Common myeloid progenitor, CD34-positive (primary cell): ENCODE measurements around the gene RPLP1.

ENCODE experiments used
- CTCF ChIA-PET: fragments of 350-600 bp; sonication (Branson Sonifier 250); formaldehyde crosslinking; loops from one replicate; lab custom pipeline; 2021; ENCODE audit warnings: antibody characterized with exemption; lab: Charles Lee
- POLR2A ChIA-PET: fragments of 350-600 bp; sonication (Branson Sonifier 250); formaldehyde crosslinking; loops from one replicate; lab custom pipeline; 2021; ENCODE audit warnings: antibody characterized with exemption; lab: Charles Lee
- DNase-seq, 3 donors: peaks; one replicate each; pipeline versions ENCODE4 v3.0.0 to v3.0.0-alpha.2; 2013
- H3K27ac ChIP-seq, 2 experiments: 1 replicate in 1 of 2; 2 replicates in 1 of 2; pipeline ENCODE4 v1.7.0; 2013; ENCODE audit warnings: inconsistent platforms in 2 of 2, low read length in 2 of 2, mild to moderate bottlenecking in 2 of 2, low read depth in 1 of 2, moderate library complexity in 1 of 2; ENCODE audit not compliant: severe bottlenecking in 2 of 2, insufficient read depth in 1 of 2, poor library complexity in 1 of 2
- H3K27me3 ChIP-seq, 5 experiments: replicated peaks in 2 of 5; 1 replicate in 3 of 5; 2 replicates in 2 of 5; pipeline versions ENCODE4 v1.6.1 to v1.7.0; 2013; ENCODE audit warnings: low read length in 4 of 5, mild to moderate bottlenecking in 2 of 5, moderate library complexity in 2 of 5, inconsistent platforms in 1 of 5; ENCODE audit not compliant: insufficient read depth in 5 of 5, control insufficient read depth in 4 of 5
- H3K36me3 ChIP-seq, 4 experiments: 1 replicate in 2 of 4; 2 replicates in 2 of 4; pipeline versions ENCODE4 v1.6.1 to v1.7.0; 2013; ENCODE audit warnings: low read length in 3 of 4, control low read depth in 1 of 4, mild to moderate bottlenecking in 1 of 4; ENCODE audit not compliant: control insufficient read depth in 4 of 4, insufficient read depth in 4 of 4
- H3K4me1 ChIP-seq, 4 experiments: 1 replicate in 3 of 4; 2 replicates in 1 of 4; pipeline versions ENCODE4 v1.6.1 to v1.7.1; 2013; ENCODE audit warnings: low read length in 3 of 4, mild to moderate bottlenecking in 3 of 4, control low read depth in 1 of 4, inconsistent platforms in 1 of 4, moderate library complexity in 1 of 4; ENCODE audit not compliant: control insufficient read depth in 4 of 4, insufficient read depth in 4 of 4; ENCODE audit errors: control extremely low read depth in 1 of 4
- H3K4me3 ChIP-seq, 7 experiments: 1 replicate in 4 of 7; 2 replicates in 3 of 7; pipeline versions ENCODE4 v1.5.1 to v1.7.0; 2013; ENCODE audit warnings: mild to moderate bottlenecking in 7 of 7, low read length in 6 of 7, moderate library complexity in 6 of 7, inconsistent platforms in 2 of 7, low read depth in 2 of 7, control low read depth in 1 of 7; ENCODE audit not compliant: insufficient read depth in 4 of 7, control insufficient read depth in 1 of 7; ENCODE audit errors: extremely low read depth in 1 of 7
- H3K9me3 ChIP-seq, 5 experiments: 1 replicate in 4 of 5; 2 replicates in 1 of 5; pipeline versions ENCODE4 v1.6.1 to v1.7.1; 2013; ENCODE audit warnings: low read length in 4 of 5, mild to moderate bottlenecking in 2 of 5, inconsistent platforms in 1 of 5, low read depth in 1 of 5, moderate library complexity in 1 of 5; ENCODE audit not compliant: control insufficient read depth in 4 of 5, insufficient read depth in 2 of 5; ENCODE audit errors: control extremely low read depth in 1 of 5
- WGBS: methylation state at CpG from one replicate; pipeline ENCODE4 v1.1.5; 2013; ENCODE audit not compliant: insufficient coverage; 5-methylcytosine and 5-hydroxymethylcytosine counted together

Gene RPLP1

GRCh38 chr15:69498987-69499386 is 46.4 kb downstream of the RPLP1 start:
- Histone ChIP-seq H3K27me3 (peaks cover 0 to 4% (median 0%) of the 10 kb centered on the region in 5 experiments), H3K36me3 (no peaks in the 10 kb centered on the region), H3K27ac (no peak overlapping the region), H3K4me3 (no peak overlapping the region), H3K9me3 (no peaks in the 10 kb centered on the region), H3K4me1 (peaks cover 0 to 11% (median 4%) of the 10 kb centered on the region in 4 experiments)
- no peak for DNase-seq
- POLR2A ChIA-PET, result no interaction called here
- 90% methylated on average over 6 of the region's 6 CpGs for WGBS
- CTCF ChIA-PET, result interaction anchor here (1.3 kb wide), 1 partner anchor 11 kb away, joined by 3 read pairs; no protein-coding TSS in a partner anchor

DNA sequence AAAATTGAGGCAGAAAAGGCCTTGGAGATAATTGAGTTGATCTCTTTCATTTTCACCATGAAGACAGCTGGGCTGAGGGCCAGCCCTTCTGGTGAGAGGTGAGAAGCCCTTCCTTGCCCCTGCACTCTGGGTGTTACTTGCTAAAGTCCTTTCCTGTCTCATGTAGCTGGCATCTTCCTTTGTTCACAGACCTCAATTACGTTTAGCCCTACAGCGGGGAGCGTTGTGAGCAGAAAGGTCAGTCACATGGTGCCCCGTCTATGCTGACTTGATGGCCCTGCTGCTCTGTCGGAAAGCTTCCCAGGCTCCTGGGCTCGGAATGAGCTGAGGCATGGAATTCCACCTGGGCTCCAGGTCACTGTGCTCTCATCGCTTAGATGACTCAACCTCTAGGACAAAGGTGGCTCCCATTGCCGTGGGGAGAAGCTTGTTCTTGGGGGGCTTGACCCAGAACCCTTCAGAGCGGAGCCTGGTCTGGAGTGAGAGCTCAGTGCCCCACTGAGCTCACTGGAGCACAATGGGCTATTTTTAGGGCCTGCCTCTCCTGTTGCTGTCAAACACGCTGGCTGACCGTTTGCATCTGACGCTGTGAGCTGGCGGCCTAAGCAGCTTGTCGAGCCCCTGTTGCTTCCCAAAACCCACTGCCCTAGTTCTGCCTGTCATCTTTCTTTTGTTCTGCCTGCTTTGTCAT is 47.0 kb downstream of the RPLP1 start:
- Histone ChIP-seq H3K36me3 (no peaks in the 10 kb centered on the region), H3K4me1 (peaks cover 0 to 11% (median 4%) of the 10 kb centered on the region in 4 experiments), H3K27me3 (peaks cover 0 to 4% (median 0%) of the 10 kb centered on the region in 5 experiments), H3K27ac (no peak overlapping the region), H3K9me3 (no peaks in the 10 kb centered on the region), H3K4me3 (no peak overlapping the region)
- WGBS, result 66% methylated on average over 13 of the region's 14 CpGs
- POLR2A ChIA-PET, result interaction anchor here (0.6 kb wide), 1 partner anchor 486 kb away, joined by 3 read pairs; no protein-coding TSS in a partner anchor
- peak in 2 of 3 donors; percentile 33 to 40 for DNase-seq
- CTCF ChIA-PET, result interaction anchor here (0.5 to 1.7 kb wide), 4 partner anchors 12 to 77 kb away, joined by 3 to 10 read pairs (median 3); no protein-coding TSS in a partner anchor

- ChIA-PET CTCF (interaction anchor here (1.3 to 1.7 kb wide), 2 partner anchors 12 to 22 kb away, joined by 3 to 10 read pairs; no protein-coding TSS in a partner anchor), POLR2A (interaction anchor here (0.6 kb wide), 1 partner anchor 485 kb away, joined by 3 read pairs; no protein-coding TSS in a partner anchor)
- H3K9me3 ChIP-seq, result no peaks in the 10 kb centered on the region
- peaks cover 0 to 4% (median 0%) of the 10 kb centered on the region in 5 experiments for H3K27me3 ChIP-seq
- peaks cover 0 to 11% (median 4%) of the 10 kb centered on the region in 4 experiments for H3K4me1 ChIP-seq
- no peak for DNase-seq
- H3K36me3 ChIP-seq, result no peaks in the 10 kb centered on the region
- no peak overlapping the region for H3K4me3 ChIP-seq
- WGBS, result 100% methylated on average over 1 of the region's 1 CpG
- no peak overlapping the region for H3K27ac ChIP-seq
Observed at GRCh38 chr15:69500339-69500738, 47.7 kb downstream of the RPLP1 start.

DNA sequence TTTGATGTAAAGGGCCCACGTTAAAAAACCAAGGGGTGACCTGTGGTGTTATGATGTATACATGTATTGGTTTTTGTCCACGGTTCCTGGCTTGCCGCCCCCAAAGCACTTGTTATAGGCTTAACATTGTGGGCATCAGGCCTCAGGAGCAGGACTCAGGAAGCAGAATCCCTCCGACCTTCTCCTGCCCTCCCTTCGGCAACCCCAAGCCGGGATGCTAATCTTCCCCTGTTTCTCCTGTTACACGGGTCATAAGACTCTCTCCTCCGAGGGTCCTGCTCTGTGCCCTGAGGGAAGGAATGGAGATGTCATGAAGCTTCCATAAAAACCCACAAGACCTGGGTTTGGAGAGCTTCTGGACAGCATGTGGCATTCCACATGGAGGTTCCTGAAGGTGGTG is 48.8 kb downstream of the RPLP1 start:
- CTCF ChIA-PET, result interaction anchor here (3.2 kb wide), 1 partner anchor 8 kb away, joined by 8 read pairs; no protein-coding TSS in a partner anchor
- Histone ChIP-seq H3K4me1 (peaks cover 0 to 11% (median 4%) of the 10 kb centered on the region in 4 experiments), H3K27me3 (peaks cover 0 to 4% (median 0%) of the 10 kb centered on the region in 5 experiments), H3K4me3 (no peak overlapping the region), H3K36me3 (no peaks in the 10 kb centered on the region), H3K9me3 (no peaks in the 10 kb centered on the region), H3K27ac (no peak overlapping the region)
- 93% methylated on average over 7 of the region's 8 CpGs for WGBS
- POLR2A ChIA-PET, result no interaction called here
- DNase-seq, result no peak

- POLR2A ChIA-PET, result no interaction called here
Observed at GRCh38 chr15:69502470-69503045, 49.9 kb downstream of the RPLP1 start.

GRCh38 chr15:69504352-69505040 is 51.9 kb downstream of the RPLP1 start:
- no peak overlapping the region for H3K4me3 ChIP-seq
- H3K4me1 ChIP-seq, result peaks cover 0 to 11% (median 4%) of the 10 kb centered on the region in 4 experiments
- no peaks in the 10 kb centered on the region for H3K27me3 ChIP-seq
- 100% methylated on average over 2 of the region's 3 CpGs for WGBS
- H3K27ac ChIP-seq, result no peak overlapping the region
- no peaks in the 10 kb centered on the region for H3K36me3 ChIP-seq
- ChIA-PET CTCF (interaction anchor here (0.6 to 1.2 kb wide), 3 partner anchors 18 to 1169 kb away, joined by 3 read pairs; no protein-coding TSS in a partner anchor), POLR2A (no interaction called here)
- H3K9me3 ChIP-seq, result no peaks in the 10 kb centered on the region
- DNase-seq, result no peak

More at GRCh38 chr15:69502470-69503045, 49.9 kb downstream of the RPLP1 start:
- Histone ChIP-seq H3K9me3 (no peaks in the 10 kb centered on the region), H3K4me3 (no peak overlapping the region), H3K27ac (no peak overlapping the region), H3K27me3 (no peaks in the 10 kb centered on the region), H3K36me3 (no peaks in the 10 kb centered on the region), H3K4me1 (peaks cover 0 to 11% (median 4%) of the 10 kb centered on the region in 4 experiments)
- CTCF ChIA-PET, result interaction anchor here (0.6 to 3.2 kb wide), 6 partner anchors 10 to 795 kb away, joined by 3 to 8 read pairs (median 4); no protein-coding TSS in a partner anchor
- no peak for DNase-seq
- WGBS, result 90% methylated on average over 6 of the region's 10 CpGs
